HG02642 (cell line): ENCODE results near the gene SNX8.
"Not testable (repeated sequence)": the region's sequence is repeated elsewhere in the genome, so short reads cannot be mapped to it uniquely, and the experiment has no call there.

Source experiments
- ATAC-seq: cut with Tn5 transposase; IDR thresholded peaks from one replicate; pipeline ENCODE4 v1.9.1; 2021; ENCODE audit warnings: mild to moderate bottlenecking; ENCODE audit not compliant: unreplicated experiment, poor library complexity

SNX8 gene

DNA sequence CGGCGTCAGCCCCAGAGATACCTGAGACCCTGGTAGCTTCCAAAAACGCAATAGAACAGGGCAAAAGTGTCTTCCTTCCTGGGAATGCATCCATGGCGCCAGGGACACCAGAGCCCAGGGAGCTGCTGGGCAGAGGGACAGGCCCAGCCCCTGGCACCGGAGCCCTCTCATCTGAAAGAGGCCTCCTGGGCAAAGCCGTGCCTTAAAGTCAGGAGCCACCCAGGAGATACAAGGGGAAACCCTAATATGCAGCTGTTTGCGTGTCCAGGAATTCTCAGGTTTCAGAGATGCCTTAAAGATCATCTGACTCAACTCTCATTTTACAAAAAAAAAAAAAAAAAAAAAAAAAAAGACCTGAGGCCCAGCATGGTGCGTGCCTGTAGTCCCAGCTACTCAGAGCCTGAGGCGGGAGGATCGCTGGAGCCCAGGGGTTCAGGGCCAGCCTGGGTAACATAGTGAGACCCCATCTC, 44.2 kb downstream of the SNX8 start:
- no peak for ATAC-seq

DNA sequence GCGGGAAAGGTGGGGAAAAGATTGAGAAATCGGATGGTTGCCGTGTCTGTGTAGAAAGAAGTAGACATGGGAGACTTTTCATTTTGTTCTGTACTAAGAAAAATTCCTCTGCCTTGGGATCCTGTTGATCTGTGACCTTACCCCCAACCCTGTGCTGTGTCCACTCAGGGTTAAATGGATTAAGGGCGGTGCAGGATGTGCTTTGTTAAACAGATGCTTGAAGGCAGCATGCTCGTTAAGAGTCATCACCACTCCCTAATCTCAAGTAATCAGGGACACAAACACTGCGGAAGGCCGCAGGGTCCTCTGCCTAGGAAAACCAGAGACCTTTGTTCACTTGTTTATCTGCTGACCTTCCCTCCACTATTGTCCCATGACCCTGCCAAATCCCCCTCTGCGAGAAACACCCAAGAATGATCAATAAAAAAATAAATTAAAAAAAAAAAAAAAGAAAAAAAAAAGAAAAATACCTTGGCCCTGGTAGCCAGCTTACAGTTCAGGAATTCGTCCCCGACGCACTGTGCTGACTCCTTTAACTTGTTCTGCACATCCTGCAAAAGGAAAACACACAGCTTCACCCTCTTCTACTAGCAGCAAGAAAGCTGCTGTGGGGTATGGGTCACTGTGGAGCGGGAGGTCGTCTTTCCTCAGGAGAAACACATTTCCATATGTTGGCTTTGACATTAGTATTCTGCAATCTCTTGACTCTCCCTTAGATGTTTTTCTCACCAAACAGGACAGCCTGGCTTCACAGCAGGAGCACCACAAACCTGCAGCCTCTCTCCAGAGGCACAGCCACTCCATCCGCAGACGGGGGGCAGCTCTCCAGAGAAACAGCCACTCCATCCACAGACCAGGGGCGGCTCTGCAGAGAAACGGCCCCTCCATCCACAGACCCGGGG, 44.9 kb downstream of the SNX8 start:
- not testable (repeated sequence) for ATAC-seq

- ATAC-seq: no peak
These were observed 47.3 kb downstream of the SNX8 start for GRCh38 chr7:2266911-2267310.

- no peak for ATAC-seq
These were observed 50.1 kb downstream of the SNX8 start for GRCh38 chr7:2264158-2264557.

GRCh38 chr7:2263176-2263575, 51.1 kb downstream of the SNX8 start:
- no peak for ATAC-seq

DNA sequence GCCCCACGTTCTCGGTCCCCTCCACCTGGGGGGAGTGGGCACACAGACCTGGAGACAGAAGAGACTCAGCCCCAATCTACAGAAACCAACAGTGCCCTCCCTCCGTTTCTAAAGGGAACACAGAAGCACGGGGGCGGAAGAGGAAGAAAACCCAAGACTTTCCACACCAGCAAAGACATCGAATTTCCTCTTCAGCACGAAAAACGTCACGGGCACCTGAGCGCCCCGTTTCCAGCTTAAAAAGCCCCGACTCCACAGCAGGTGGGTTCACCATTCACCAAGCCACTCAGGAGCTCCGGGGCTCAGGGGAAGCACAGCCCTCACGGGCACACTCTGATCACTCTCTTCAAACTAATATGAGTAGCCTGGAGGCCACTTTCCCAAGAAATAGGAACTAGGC, 52.6 kb downstream of the SNX8 start:
- ATAC-seq: peak; percentile 38

DNA sequence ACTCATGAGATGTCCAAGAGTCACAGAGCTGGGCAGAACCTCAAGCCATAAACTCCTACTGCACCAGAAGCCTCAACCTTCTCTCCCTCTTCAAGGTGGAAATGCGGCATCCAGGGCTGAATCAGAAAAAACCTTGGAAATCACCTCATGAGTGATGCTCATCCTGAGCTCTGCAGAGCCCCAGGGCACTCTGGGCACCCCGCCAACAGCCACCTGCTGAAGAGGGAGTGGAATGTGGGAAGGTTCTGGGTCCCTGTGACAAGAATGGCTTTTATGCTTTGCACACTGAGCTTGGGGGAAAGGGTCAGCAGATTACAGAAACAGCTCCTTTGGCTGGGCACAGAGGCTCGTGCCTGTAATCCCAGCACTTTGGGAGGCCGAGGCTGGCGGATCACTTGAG, 53.4 kb downstream of the SNX8 start:
- ATAC-seq: no peak

DNA sequence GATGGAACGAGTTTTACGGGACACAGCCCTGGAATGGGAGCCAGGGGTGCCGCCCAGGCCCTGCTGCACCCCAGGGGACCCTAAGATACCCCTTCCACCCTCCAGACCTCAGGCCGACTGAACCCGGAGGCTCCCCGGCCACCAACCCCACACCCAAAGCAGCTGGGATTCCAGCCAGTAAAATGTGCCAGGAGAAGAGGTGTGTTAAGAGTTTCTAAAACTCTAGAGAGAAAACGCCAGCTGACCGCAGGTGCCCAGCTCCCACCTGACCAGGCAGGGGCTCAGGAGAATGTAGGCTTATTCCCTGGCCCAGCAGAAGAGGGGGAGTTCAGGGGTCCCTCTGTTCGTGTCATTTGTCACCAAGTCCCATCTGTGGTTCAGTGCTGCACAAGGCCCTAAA, 54.8 kb downstream of the SNX8 start:
- ATAC-seq: no peak

DNA sequence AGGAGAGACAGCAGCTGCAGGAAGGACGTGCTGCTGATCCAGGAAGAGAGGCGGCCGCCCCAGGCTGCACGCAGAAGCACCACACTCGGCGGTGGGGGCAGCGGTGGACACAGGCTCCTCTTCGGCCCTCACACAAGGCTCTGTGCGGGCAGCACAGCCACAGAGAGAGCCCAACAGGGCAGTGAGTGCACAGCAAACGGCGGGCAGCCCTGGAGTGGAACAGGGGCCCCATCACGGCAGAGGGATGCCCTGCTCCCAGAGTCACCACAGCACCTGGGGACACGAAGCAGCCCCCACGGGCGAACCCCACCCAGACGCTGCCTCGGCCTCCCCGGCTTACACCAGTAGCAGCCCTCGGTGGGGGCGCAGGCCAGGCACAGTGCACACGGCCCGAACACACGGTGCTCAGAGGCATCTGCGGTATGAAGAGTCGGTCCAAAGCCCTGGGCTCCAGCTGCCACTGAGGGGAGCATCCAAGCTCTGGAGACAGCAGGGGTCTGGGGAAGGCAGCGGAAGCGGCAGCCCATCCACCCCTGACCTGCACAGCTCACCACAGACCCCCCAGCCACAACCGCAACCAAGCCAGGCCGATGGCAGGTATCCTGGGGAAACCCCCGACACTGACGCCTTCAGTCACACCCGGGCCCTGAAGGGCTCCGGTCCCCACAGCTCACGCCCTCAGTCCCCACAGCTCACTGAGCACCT, 55.4 kb downstream of the SNX8 start:
- peak; percentile 54 for ATAC-seq

GRCh38 chr7:2257651-2258050, 56.6 kb downstream of the SNX8 start:
- no peak for ATAC-seq

DNA sequence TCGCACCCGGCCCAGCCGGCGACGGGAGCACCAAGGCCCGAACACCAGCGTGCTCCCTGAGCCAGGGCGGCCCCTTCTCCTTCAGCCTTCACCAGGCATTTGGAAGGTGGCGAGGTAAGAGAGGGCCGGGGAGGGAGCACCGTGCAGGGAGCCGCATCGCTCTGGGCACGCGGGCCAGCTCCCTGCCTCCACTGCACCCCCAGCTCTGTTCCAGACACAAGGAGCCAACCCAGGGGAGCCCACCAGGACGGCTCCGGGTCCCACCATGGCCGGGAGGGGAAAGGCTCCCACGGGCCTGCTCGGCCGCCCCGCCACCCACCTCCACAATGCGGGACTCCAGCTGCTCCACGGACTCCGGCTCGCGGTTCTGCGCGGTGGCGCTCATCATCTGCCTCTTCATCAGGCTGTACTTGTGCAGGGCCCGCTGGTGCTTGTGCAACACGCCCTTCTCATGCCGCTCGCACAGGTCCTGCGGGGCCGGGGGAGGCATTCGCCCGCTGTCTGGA, 57.1 kb downstream of the SNX8 start:
- ATAC-seq: no peak

GRCh38 chr7:2256306-2257045, 57.8 kb downstream of the SNX8 start:
- ATAC-seq: no peak

DNA sequence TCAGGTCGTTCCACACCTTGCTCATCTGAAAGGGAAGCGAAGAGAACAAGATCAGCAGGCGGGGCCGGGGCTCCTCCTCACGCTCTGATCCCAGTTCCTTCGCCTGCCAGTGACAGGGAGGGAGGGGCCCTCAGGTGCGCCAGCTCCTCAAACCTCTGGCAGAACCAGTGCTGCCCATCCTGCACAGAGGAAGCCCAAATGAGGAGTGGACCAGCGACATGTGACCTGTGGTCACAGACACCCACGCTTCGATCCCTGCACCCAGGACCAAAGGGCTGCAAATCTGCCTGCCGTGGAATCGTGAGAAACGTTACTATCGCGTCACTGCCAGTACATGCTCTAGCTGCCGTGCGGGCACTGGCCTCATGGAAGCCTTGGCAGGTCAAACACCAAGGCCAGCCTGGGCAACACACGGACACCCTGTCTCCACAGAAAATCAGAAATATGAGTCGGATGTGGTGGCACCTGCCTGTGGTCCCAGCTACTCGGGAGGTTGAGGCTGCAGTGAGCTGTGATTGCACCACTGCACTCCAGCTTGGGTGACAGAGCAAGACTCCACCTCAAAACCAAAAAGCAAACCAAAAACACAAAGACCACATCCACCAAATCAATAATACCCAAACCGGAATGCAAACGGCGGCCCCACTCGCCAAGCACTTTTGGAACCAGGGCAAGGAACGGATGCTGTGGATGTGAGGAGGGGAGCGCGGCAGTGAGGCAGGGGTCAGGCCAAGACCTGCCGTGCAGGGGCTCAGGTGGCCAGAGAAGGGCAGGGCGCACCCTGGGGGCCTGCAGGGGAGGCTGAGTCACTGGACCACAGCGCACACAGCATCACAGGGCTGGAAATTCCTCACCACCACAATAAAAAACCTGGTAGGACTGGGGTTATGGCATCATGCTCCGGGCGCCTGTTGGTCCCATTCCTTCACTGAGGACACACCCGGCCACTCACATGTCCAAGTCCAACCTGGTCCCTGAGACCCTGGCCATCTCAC, 58.8 kb downstream of the SNX8 start:
- ATAC-seq: no peak

DNA sequence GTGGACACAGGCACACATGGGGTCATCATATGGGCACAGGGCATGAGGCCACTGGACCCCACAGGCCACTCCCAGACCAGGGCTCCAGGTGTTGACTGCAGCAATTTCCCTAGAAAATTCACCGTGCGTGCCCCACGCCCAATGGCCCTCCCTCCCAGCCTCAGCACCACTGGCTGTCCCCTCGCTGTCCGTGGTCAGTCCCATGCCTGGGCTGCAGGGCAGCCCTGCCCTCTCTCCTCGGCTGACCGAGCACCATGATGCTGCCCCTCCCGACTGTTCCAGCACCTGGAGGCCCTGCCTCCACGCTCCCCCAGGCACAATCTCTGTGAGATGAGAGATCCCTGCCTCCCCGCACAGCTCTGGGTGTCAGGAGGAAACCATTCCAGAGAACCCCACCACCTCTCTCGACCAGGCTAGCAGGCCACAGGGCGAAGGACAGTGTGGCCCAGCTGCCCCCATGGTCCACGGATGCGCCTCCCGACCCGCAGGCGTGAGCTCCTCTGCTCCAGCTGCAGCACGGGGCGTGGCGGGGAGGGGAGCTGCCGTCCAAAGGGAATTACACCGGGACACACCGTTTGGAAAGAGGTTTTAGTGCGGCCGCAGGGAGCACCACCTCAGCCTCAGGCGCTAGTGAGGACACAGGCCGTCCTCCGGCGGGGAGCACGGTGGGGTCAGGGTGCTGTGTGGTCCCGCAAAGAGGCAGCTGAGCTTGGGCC, 59.7 kb downstream of the SNX8 start:
- no peak for ATAC-seq

GRCh38 chr7:2253525-2254244, 60.6 kb downstream of the SNX8 start:
- ATAC-seq: no peak

DNA sequence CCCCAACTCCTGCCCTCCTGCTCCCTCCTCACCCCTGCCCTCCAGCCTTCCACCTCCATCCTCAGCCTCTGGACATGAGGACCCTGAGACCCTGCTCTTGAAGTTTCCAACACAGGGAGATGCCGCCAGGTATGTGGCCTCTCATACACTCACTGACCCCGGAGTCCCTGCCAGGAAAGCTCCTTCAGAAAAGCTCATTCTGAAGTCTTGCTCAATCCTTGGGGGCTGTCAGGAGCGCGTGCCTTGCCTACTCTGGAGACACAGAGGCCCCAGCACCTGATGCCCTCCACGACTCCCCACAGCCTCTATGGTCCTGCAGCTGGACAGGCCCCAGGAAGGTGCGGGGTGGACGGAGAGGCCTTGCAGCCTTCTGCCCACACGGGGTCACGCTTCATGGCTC, 61.2 kb downstream of the SNX8 start:
- no peak for ATAC-seq

- no peak for ATAC-seq
These were observed 62.1 kb downstream of the SNX8 start for GRCh38 chr7:2251841-2252771.
